Brain microvascular endothelial cell (primary cell): ENCODE measurements around the gene RGS16.

Experiments used
- DNase-seq: peaks from one replicate; pipeline ENCODE4 v3.0.0-alpha.2; 2020
- H3K27ac ChIP-seq: fragments of 250-450 bp; sonication (Bioruptor Pico); 2 replicates; pipeline ENCODE4 v1.5.1; 2020; ENCODE audit warnings: mild to moderate bottlenecking, moderate library complexity
- H3K27me3 ChIP-seq: fragments of 250-450 bp; sonication (Bioruptor Pico); replicated peaks from 2 replicates; pipeline ENCODE4 v1.5.1; 2020; ENCODE audit warnings: mild to moderate bottlenecking
- H3K36me3 ChIP-seq: fragments of 250-450 bp; sonication (Bioruptor Pico); replicated peaks from 2 replicates; pipeline ENCODE4 v1.5.1; 2020; ENCODE audit warnings: mild to moderate bottlenecking
- H3K4me3 ChIP-seq: 2 replicates; pipeline ENCODE4 v1.5.1; 2011; ENCODE audit warnings: low read depth, mild to moderate bottlenecking, control low read depth, low read length, moderate library complexity
- CTCF ChIP-seq: IDR thresholded peaks from 2 replicates; pipeline ENCODE4 v1.5.1; 2011; ENCODE audit warnings: low read depth, mild to moderate bottlenecking, moderate library complexity, low read length, control low read depth, inconsistent platforms; ENCODE audit errors: missing control alignments
- in situ Hi-C: cut with HindIII; loops from 2 replicates; pipeline ENCODE4 v1.10.0; 2017; ENCODE audit warnings: low sequenced_read_pairs, low pct_ligation_motif_present

RGS16 gene

GRCh38 chr1:182604175-182605164 is at the start of gene RGS16:
TSS of gene RGS16 (minus strand) at chr1:182604389. CDS start at chr1:182604259, 130 bp downstream.
- TF ChIP-seq CTCF, result no peak
- peak; percentile 69 for DNase-seq
- Histone ChIP-seq H3K27me3 (no peaks in the 10 kb centered on the region), H3K36me3 (no peaks in the 10 kb centered on the region), H3K4me3 (peak within 1 kb of the TSS; percentile 48), H3K27ac (no peak within 1 kb of the TSS)
- in situ Hi-C loops, result no loop called here

GRCh38 chr1:182653986-182654385 is 49.8 kb upstream of the RGS16 start:
- no peaks in the 10 kb centered on the region for H3K27me3 ChIP-seq
- no peak overlapping the region for H3K27ac ChIP-seq
- in situ Hi-C loops, result no loop called here
- H3K36me3 ChIP-seq, result no peaks in the 10 kb centered on the region
- no peak overlapping the region for H3K4me3 ChIP-seq
- TF ChIP-seq CTCF, result no peak
- no peak for DNase-seq

DNA sequence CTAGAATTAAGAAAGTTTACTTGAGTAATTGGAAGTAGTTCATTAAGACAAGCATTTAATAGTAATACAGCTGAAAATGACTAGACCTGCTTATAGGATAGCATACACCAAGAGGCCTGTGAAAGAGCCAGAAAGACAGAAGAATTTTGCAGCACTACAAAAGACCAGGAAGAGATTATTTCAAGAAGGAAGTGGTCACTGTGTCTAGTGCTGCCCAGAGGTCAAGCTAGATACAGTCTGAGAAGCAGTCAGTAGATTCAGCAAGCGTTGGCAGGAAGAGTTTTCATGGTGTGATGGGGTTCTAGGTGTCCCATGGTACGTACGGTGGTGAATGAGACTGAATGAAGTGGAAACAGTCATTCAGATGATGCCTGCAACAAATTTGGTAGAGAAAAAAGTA is 48.7 kb upstream of the RGS16 start:
- no peak overlapping the region for H3K27ac ChIP-seq
- in situ Hi-C loops, result no loop called here
- H3K4me3 ChIP-seq, result no peak overlapping the region
- no peaks in the 10 kb centered on the region for H3K36me3 ChIP-seq
- no peaks in the 10 kb centered on the region for H3K27me3 ChIP-seq
- TF ChIP-seq CTCF, result no peak
- no peak for DNase-seq

DNA sequence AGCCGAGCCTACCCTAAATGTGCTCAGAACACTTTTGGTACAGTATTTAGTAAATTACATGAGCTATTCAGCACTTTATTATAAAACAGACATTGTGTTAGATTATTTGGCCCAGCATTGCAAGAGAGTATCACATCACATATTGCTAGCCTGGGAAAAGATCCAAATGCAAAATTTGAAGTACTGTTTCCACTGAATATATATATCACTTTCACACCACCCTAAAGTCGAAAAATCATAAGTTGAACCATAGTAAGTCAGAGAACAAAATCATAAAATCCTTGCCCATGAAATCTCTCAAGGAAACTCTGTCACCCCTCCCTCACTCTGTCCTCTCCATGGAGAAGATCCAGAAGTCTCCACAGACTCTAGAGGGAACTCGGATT is 47.1 kb upstream of the RGS16 start:
- in situ Hi-C loops, result no loop called here
- DNase-seq, result no peak

GRCh38 chr1:182650678-182651338 is 46.6 kb upstream of the RGS16 start:
- no peak overlapping the region for H3K27ac ChIP-seq
- no peak overlapping the region for H3K4me3 ChIP-seq
- in situ Hi-C loops, result no loop called here
- H3K27me3 ChIP-seq, result no peaks in the 10 kb centered on the region
- H3K36me3 ChIP-seq, result no peaks in the 10 kb centered on the region
- no peak for DNase-seq
- TF ChIP-seq CTCF, result no peak

More for the DNA sequence above, 47.1 kb upstream of the RGS16 start:
- H3K4me3 ChIP-seq, result no peak overlapping the region
- H3K27me3 ChIP-seq, result no peaks in the 10 kb centered on the region
- TF ChIP-seq CTCF, result no peak
- no peaks in the 10 kb centered on the region for H3K36me3 ChIP-seq
- no peak overlapping the region for H3K27ac ChIP-seq
